ENCODE results near the gene AIG1.
"Not testable (repeated sequence)": the region's sequence is repeated elsewhere in the genome, so short reads cannot be mapped to it uniquely, and the experiment has no call there.

Gene AIG1

GRCh38 chr6:143060806-143061596 is at the start of gene AIG1:
Gene AIG1, plus strand, starts transcription at chr6:143060889. Its CDS starts 37 bp downstream, at chr6:143060926.
- DNase-seq (ENCODE audit: low read depth), result no peak

GRCh38 chr6:143014764-143015163 is 45.9 kb upstream of the AIG1 start:
- no peak for DNase-seq (ENCODE audit: low read depth)

GRCh38 chr6:143015300-143015706 is 45.4 kb upstream of the AIG1 start:
- DNase-seq (ENCODE audit: low read depth), result no peak

- DNase-seq (ENCODE audit: low read depth), result no peak
These were observed 41.7 kb upstream of the AIG1 start for GRCh38 chr6:143018955-143019354.

- not testable (repeated sequence) for DNase-seq (ENCODE audit: low read depth)
These were observed 39.8 kb upstream of the AIG1 start for GRCh38 chr6:143020862-143021261.

- no peak for DNase-seq (ENCODE audit: low read depth)
These were observed 39.1 kb upstream of the AIG1 start for GRCh38 chr6:143021543-143021942.

- DNase-seq (ENCODE audit: low read depth), result no peak
These were observed 38.1 kb upstream of the AIG1 start for GRCh38 chr6:143022587-143022986.

GRCh38 chr6:143023695-143024094 is 37.0 kb upstream of the AIG1 start:
- no peak for DNase-seq (ENCODE audit: low read depth)

- DNase-seq (ENCODE audit: low read depth), result no peak
These were observed 35.7 kb upstream of the AIG1 start for GRCh38 chr6:143024977-143025376.

- DNase-seq (ENCODE audit: low read depth), result no peak
These were observed 33.8 kb upstream of the AIG1 start for GRCh38 chr6:143026696-143027449.

GRCh38 chr6:143034689-143035334 is 25.9 kb upstream of the AIG1 start:
- DNase-seq (ENCODE audit: low read depth), result no peak

GRCh38 chr6:143037470-143037869 is 23.2 kb upstream of the AIG1 start:
- no peak for DNase-seq (ENCODE audit: low read depth)

GRCh38 chr6:143038833-143039232 is 21.9 kb upstream of the AIG1 start:
- no peak for DNase-seq (ENCODE audit: low read depth)

GRCh38 chr6:143039548-143039947 is 21.1 kb upstream of the AIG1 start:
- DNase-seq (ENCODE audit: low read depth), result no peak

- DNase-seq (ENCODE audit: low read depth), result no peak
These were observed 20.7 kb upstream of the AIG1 start for GRCh38 chr6:143040018-143040417.

- DNase-seq (ENCODE audit: low read depth), result not testable (repeated sequence)
These were observed 16.3 kb upstream of the AIG1 start for GRCh38 chr6:143044345-143044744.

- DNase-seq (ENCODE audit: low read depth), result no peak
These were observed 11.1 kb upstream of the AIG1 start for GRCh38 chr6:143049611-143050010.

GRCh38 chr6:143050509-143050908 is 10.2 kb upstream of the AIG1 start:
- DNase-seq (ENCODE audit: low read depth), result no peak

GRCh38 chr6:143052282-143052681 is 8.4 kb upstream of the AIG1 start:
- DNase-seq (ENCODE audit: low read depth), result no peak

GRCh38 chr6:143053856-143054255 is 6.8 kb upstream of the AIG1 start:
- DNase-seq (ENCODE audit: low read depth), result no peak

- DNase-seq (ENCODE audit: low read depth), result no peak
These were observed 6.4 kb upstream of the AIG1 start for GRCh38 chr6:143054329-143054728.

GRCh38 chr6:143055213-143055612 is 5.5 kb upstream of the AIG1 start:
- DNase-seq (ENCODE audit: low read depth), result no peak

- no peak for DNase-seq (ENCODE audit: low read depth)
These were observed 4.8 kb upstream of the AIG1 start for GRCh38 chr6:143055891-143056290.

Data from fibroblast of gingiva (primary cell).